Panc1 (cell line): ENCODE results near the gene OR2T34. TPM values are rescaled to one million over a fixed set of nuclear protein-coding genes. Genes with fewer than 3 reads are reported as not detected.

Experiments used
- ATAC-seq: fragments of 200-7000 bp; cut with Tn5 transposase; 2 replicates; pipeline ENCODE4 v1.9.1; 2020; ENCODE audit warnings: mild to moderate bottlenecking, moderate library complexity
- BruUV-seq: library from RNA; stranded (reverse); fragments of 400-500 nt; replicated peaks from 2 replicates; lab custom pipeline; 2021; lab: Mats Ljungman, UMichigan
- CTCF ChIA-PET: fragments of 300-600 bp; sonication (Branson Sonifier 250); formaldehyde crosslinking; loops from one replicate; lab custom pipeline; 2022; ENCODE audit warnings: antibody characterized with exemption; lab: Charles Lee
- POLR2A ChIA-PET: fragments of 300-600 bp; sonication (Branson Sonifier 250); formaldehyde crosslinking; loops from one replicate; lab custom pipeline; 2022; ENCODE audit warnings: antibody characterized with exemption; lab: Charles Lee
- DNase-seq: peaks from one replicate; pipeline ENCODE4 v3.0.0-alpha.2; 2010; ENCODE audit warnings: low read depth, low spot score
- H3K27ac ChIP-seq: 2 replicates; pipeline ENCODE4 v1.5.1; 2011; ENCODE audit warnings: mild to moderate bottlenecking, low read length, inconsistent platforms
- H3K27me3 ChIP-seq: fragments of 200-500 bp; sonication (Bioruptor generic); 2 replicates; pipeline ENCODE4 v1.6.0; 2014; ENCODE audit warnings: low read length, inconsistent platforms; ENCODE audit not compliant: control insufficient read depth, insufficient read depth
- H3K36me3 ChIP-seq: fragments of 200-500 bp; sonication (Bioruptor generic); 2 replicates; pipeline ENCODE4 v1.5.1; 2014; ENCODE audit warnings: inconsistent platforms, mild to moderate bottlenecking, low read length, moderate library complexity; ENCODE audit not compliant: control insufficient read depth, insufficient read depth
- H3K4me1 ChIP-seq: 2 replicates; pipeline ENCODE4 v1.5.1; 2011; ENCODE audit warnings: inconsistent platforms, mild to moderate bottlenecking, low read length, moderate library complexity; ENCODE audit not compliant: control insufficient read depth, insufficient read depth
- H3K4me3 ChIP-seq, 2 experiments: 2 replicates each; pipeline ENCODE4 v1.5.1; 2011 to 2012; ENCODE audit warnings: low read depth in 2 of 2, low read length in 2 of 2, mild to moderate bottlenecking in 2 of 2, inconsistent platforms in 1 of 2, moderate library complexity in 1 of 2
- H3K9me3 ChIP-seq: fragments of 200-500 bp; sonication (Bioruptor generic); 2 replicates; pipeline ENCODE4 v1.5.1; 2014; ENCODE audit warnings: low read depth, mild to moderate bottlenecking, inconsistent platforms, low read length, moderate library complexity; ENCODE audit not compliant: control insufficient read depth, insufficient read depth
- CTCF ChIP-seq: fragments of 450-650 bp; IDR thresholded peaks from 2 replicates; pipeline ENCODE4 v1.5.1; 2017; ENCODE audit warnings: mild to moderate bottlenecking
- POLR2AphosphoS5 ChIP-seq: IDR thresholded peaks from 2 replicates; pipeline ENCODE4 v1.6.1; 2012; ENCODE audit warnings: mild to moderate bottlenecking, low read depth, low read length, moderate library complexity
- REST ChIP-seq, 2 experiments: IDR thresholded peaks; 2 replicates each; pipeline ENCODE4 v1.6.1; 2011 to 2012; ENCODE audit warnings: low read depth in 2 of 2, control low read depth in 1 of 2, low read length in 1 of 2, mild to moderate bottlenecking in 1 of 2, moderate library complexity in 1 of 2; ENCODE audit not compliant: insufficient read depth in 1 of 2
- SIN3A ChIP-seq: IDR thresholded peaks from 2 replicates; pipeline ENCODE4 v1.6.1; 2012; ENCODE audit warnings: low read depth, mild to moderate bottlenecking, low read length, moderate library complexity, borderline replicate concordance; ENCODE audit not compliant: insufficient read depth
- TCF7L2 ChIP-seq: IDR thresholded peaks from 2 replicates; pipeline ENCODE4 v1.6.1; 2011; ENCODE audit warnings: mild to moderate bottlenecking, low read depth, low read length, inconsistent platforms
- in situ Hi-C: cut with HindIII; loops from 2 replicates; pipeline ENCODE4 v1.10.0; 2016; ENCODE audit warnings: low sequenced_read_pairs, low pct_unique_long_range_greater_than_20kb
- intact Hi-C: fragments of 100-400 bp; cut with micrococcal nuclease; formaldehyde crosslinking; loops from one replicate; pipeline ENCODE4 v1.10.0; 2022; ENCODE audit not compliant: unreplicated experiment
- total RNA-seq: library from RNA; stranded (reverse); gene quantifications from one replicate; pipeline ENCODE4 v1.2.1, GENCODE V29; 2021; ENCODE audit not compliant: unreplicated experiment

OR2T34 gene
- total RNA-seq, 1 experiment from 2014 or later = not detected

- ChIA-PET POLR2A (no interaction called here), CTCF (no interaction called here)
- ATAC-seq (no peak), DNase-seq (no peak)
- Histone ChIP-seq H3K9me3 (peaks cover 4% of the 10 kb centered on the region; the same call in 1 of the 2 replicates), H3K27me3 (no peaks in the 10 kb centered on the region), H3K4me3 (no peak overlapping the region), H3K27ac (no peak overlapping the region), H3K36me3 (no peaks in the 10 kb centered on the region), H3K4me1 (no peaks in the 10 kb centered on the region)
- intact Hi-C loops (no loop called here), in situ Hi-C loops (no loop called here)
- TF ChIP-seq SIN3A (no peak), REST (IDR thresholded peaks at IDR 0.05; ENCODE audit: insufficient read depth in 1 of 2, low read depth in 2 of 2, low read length in 1 of 2) (no peak), CTCF (no peak), TCF7L2 (no peak), POLR2AphosphoS5 (no peak)
- BruUV-seq = no TSS peak
Measured at GRCh38 chr1:248589334-248589733, 14.8 kb upstream of the OR2T34 start.

GRCh38 chr1:248585266-248585665 lies 10.7 kb upstream of the OR2T34 start:
- no TSS peak for BruUV-seq
- no peaks in the 10 kb centered on the region for H3K4me1 ChIP-seq
- POLR2A ChIA-PET = no interaction called here
- peaks cover 4% of the 10 kb centered on the region; the same call in 1 of the 2 replicates for H3K9me3 ChIP-seq
- no peak overlapping the region for H3K4me3 ChIP-seq
- CTCF ChIA-PET = no interaction called here
- intact Hi-C loops = no loop called here
- ATAC-seq (no peak), DNase-seq (no peak)
- H3K27ac ChIP-seq = no peak overlapping the region
- TF ChIP-seq POLR2AphosphoS5 (no peak), CTCF (no peak), SIN3A (no peak), TCF7L2 (no peak), REST (IDR thresholded peaks at IDR 0.05; ENCODE audit: insufficient read depth in 1 of 2, low read depth in 2 of 2, low read length in 1 of 2) (no peak)
- no peaks in the 10 kb centered on the region for H3K36me3 ChIP-seq
- in situ Hi-C loops = no loop called here
- no peaks in the 10 kb centered on the region for H3K27me3 ChIP-seq
